K562 (cell line): Measurements from ENCODE around the gene KLK13. TPM values are rescaled to one million over a fixed set of nuclear protein-coding genes. Genes with fewer than 3 reads are reported as not detected.

ENCODE experiments used
- ATAC-seq: fragments of 200-7000 bp; cut with Tn5 transposase; 3 replicates; pipeline ENCODE4 v1.9.1; 2020; ENCODE audit warnings: moderate library complexity
- BruUV-seq: library from RNA; stranded (reverse); fragments of 400-500 nt; replicated peaks from 2 replicates; lab custom pipeline; 2021; lab: Mats Ljungman, UMichigan
- CTCF ChIA-PET: fragments of 300-600 bp; formaldehyde crosslinking; extraction: SDS; loops from one replicate; lab custom pipeline; 2021; ENCODE audit warnings: low intra/inter-chr PET ratio; lab: Yijun Ruan, JAX
- POLR2A ChIA-PET: fragments of 300-600, 350-650 bp; sonication (Branson Sonifier 250); formaldehyde crosslinking; extraction: SDS; loops from one replicate; lab custom pipeline; 2021; ENCODE audit warnings: antibody characterized with exemption, inconsistent platforms; lab: Yijun Ruan, JAX
- DNase-seq, 4 experiments: peaks; one replicate each; pipeline versions ENCODE4 v3.0.0 to v3.0.0-alpha.2; 2011 to 2018; ENCODE audit warnings: low spot score in 3 of 4, mixed read lengths in 3 of 4; ENCODE audit errors: extremely low read depth in 1 of 4
- FAIRE-seq: peaks from 2 replicates; lab custom pipeline; 2011; peaks lifted over from hg19 to GRCh38; lab: Jason Lieb, UNC
- H2AFZ ChIP-seq: 2 replicates; pipeline ENCODE4 v1.6.0; 2011; ENCODE audit warnings: low read depth, low read length, control low read depth, inconsistent platforms
- H3K27ac ChIP-seq: fragments of 200-600 bp; 3 replicates; pipeline ENCODE4 v1.8.0; 2011; ENCODE audit warnings: low read depth, mild to moderate bottlenecking, control low read depth, inconsistent platforms, low read length, moderate library complexity, mixed read lengths; ENCODE audit errors: extremely low read depth
- H3K27me3 ChIP-seq, 2 experiments: fragments of 300-600 bp in 1 of 2; 2 replicates in 1 of 2; 3 replicates in 1 of 2; pipeline versions ENCODE4 v1.6.0 to v1.8.0; 2011; ENCODE audit warnings: inconsistent platforms in 2 of 2, low read length in 2 of 2, mild to moderate bottlenecking in 1 of 2, mixed read lengths in 1 of 2, moderate library complexity in 1 of 2; ENCODE audit not compliant: control insufficient read depth in 2 of 2, insufficient read depth in 2 of 2
- H3K36me3 ChIP-seq: fragments of 300-600 bp; 3 replicates; pipeline ENCODE4 v1.8.0; 2011; ENCODE audit warnings: mild to moderate bottlenecking, low read length, inconsistent platforms; ENCODE audit not compliant: control insufficient read depth, insufficient read depth
- H3K4me1 ChIP-seq, 2 experiments: fragments of 200-600 bp in 1 of 2; replicated peaks in 1 of 2; 2 replicates in 1 of 2; 3 replicates in 1 of 2; pipeline versions ENCODE4 v1.5.1 to v1.8.0; 2011; ENCODE audit warnings: inconsistent platforms in 2 of 2, low read length in 2 of 2, mild to moderate bottlenecking in 1 of 2, mixed read lengths in 1 of 2, moderate library complexity in 1 of 2; ENCODE audit not compliant: control insufficient read depth in 2 of 2, insufficient read depth in 2 of 2
- H3K4me2 ChIP-seq: 2 replicates; pipeline ENCODE4 v1.6.1; 2011; ENCODE audit warnings: low read length, control low read depth, inconsistent platforms, mixed read lengths; ENCODE audit not compliant: insufficient read depth
- H3K4me3 ChIP-seq: fragments of 200-600 bp; sonication (generic), shearing (Covaris generic); 2 replicates; pipeline ENCODE4 v1.5.1; 2016; ENCODE audit warnings: control low read depth, inconsistent platforms
- H3K79me2 ChIP-seq: fragments of 200-600 bp; 3 replicates; pipeline ENCODE4 v1.8.0; 2011; ENCODE audit warnings: low read length, inconsistent platforms; ENCODE audit not compliant: control insufficient read depth, insufficient read depth
- H3K9ac ChIP-seq, 2 experiments: 2 replicates each; pipeline versions ENCODE4 v1.6.0 to v1.6.1; 2011; ENCODE audit warnings: low read depth in 2 of 2, low read length in 2 of 2, control low read depth in 1 of 2, inconsistent platforms in 1 of 2, mild to moderate bottlenecking in 1 of 2, mixed read lengths in 1 of 2; ENCODE audit not compliant: insufficient read depth in 1 of 2
- H3K9me1 ChIP-seq: one replicate; pipeline ENCODE4 v1.6.0; 2011; ENCODE audit warnings: inconsistent platforms, mild to moderate bottlenecking, low read length, moderate library complexity; ENCODE audit not compliant: control insufficient read depth, insufficient read depth
- H3K9me3 ChIP-seq: replicated peaks from 2 replicates; pipeline ENCODE4 v1.5.1; 2011; ENCODE audit warnings: low read depth, low read length, inconsistent platforms; ENCODE audit not compliant: control insufficient read depth, insufficient read depth
- H4K20me1 ChIP-seq: replicated peaks from 2 replicates; pipeline ENCODE4 v1.6.1; 2011; ENCODE audit warnings: low read length, inconsistent platforms, mixed read lengths; ENCODE audit not compliant: control insufficient read depth, insufficient read depth
- CTCF ChIP-seq, 3 experiments: IDR thresholded peaks in 2 of 3; conservative IDR thresholded peaks in 1 of 3; 2 replicates each; pipeline ENCODE4 v1.5.1; 2011 to 2012; ENCODE audit warnings: low read length in 3 of 3, mild to moderate bottlenecking in 3 of 3, control low read depth in 2 of 3, improper control_type of control experiment in 1 of 3, inconsistent platforms in 1 of 3, low read depth in 1 of 3, mixed read lengths in 1 of 3, moderate library complexity in 1 of 3; ENCODE audit not compliant: insufficient read depth in 2 of 3
- FOXK2 ChIP-seq, 2 experiments: fragments of 450-650 bp; IDR thresholded peaks in 1 of 2; conservative IDR thresholded peaks in 1 of 2; 2 replicates each; pipeline ENCODE4 v1.6.1; 2016; ENCODE audit warnings: low read depth in 2 of 2, mild to moderate bottlenecking in 1 of 2
- PCBP1 ChIP-seq: fragments of 200-400 bp; formaldehyde crosslinking; IDR thresholded peaks from 2 replicates; pipeline ENCODE4 v1.6.1; 2018; ENCODE audit warnings: mild to moderate bottlenecking, low read depth, low read length; ENCODE audit not compliant: poor library complexity, severe bottlenecking
- SMARCA4 ChIP-seq: fragments of 450-650 bp; IDR thresholded peaks from 2 replicates; pipeline ENCODE4 v1.6.1; 2016
- ZFP36 ChIP-seq: fragments of 150-350 bp; IDR thresholded peaks from 2 replicates; pipeline ENCODE4 v1.6.1; 2018; ENCODE audit warnings: low read length, low read depth; ENCODE audit not compliant: partially characterized antibody
- ZNF57 ChIP-seq: fragments of 450-650 bp; formaldehyde crosslinking; IDR thresholded peaks from 2 replicates; pipeline ENCODE4 v1.4.0; 2020; ENCODE audit warnings: mild to moderate bottlenecking, moderate library complexity
- ZNF696 ChIP-seq: fragments of 250-450 bp; sonication (Bioruptor Pico); conservative IDR thresholded peaks from 2 replicates; pipeline ENCODE4 v1.4.0; 2020; ENCODE audit warnings: mild to moderate bottlenecking, moderate library complexity
- WGBS: fragments of 100-300 bp; shearing (Covaris generic); methylation state at CpG from one replicate; pipeline ENCODE4 v1.1.6; 2016; ENCODE audit warnings: low coverage, mixed read lengths; ENCODE audit not compliant: insufficient coverage; ENCODE audit errors: missing lambda C conversion rate; 5-methylcytosine and 5-hydroxymethylcytosine counted together
- in situ Hi-C: fragments of 300-500 bp; cut with MboI; formaldehyde crosslinking; loops from 4 replicates; pipeline ENCODE4 v1.15.0; 2018; ENCODE audit warnings: inconsistent platforms, mixed read lengths
- intact Hi-C: fragments of 100-400 bp; cut with micrococcal nuclease; formaldehyde crosslinking; loops from 2 replicates; pipeline ENCODE4 v1.14.2; 2022
- polyA plus RNA-seq, 8 experiments: library from polyadenylated mRNA; depleted of rRNA in 4 of 8; stranded (reverse) in 5 of 8; unstranded in 3 of 8; fragments of >200 nt; fragmentation: Nextera tagmentation in 2 of 8; fragmentation: Illumina TruSeq in 1 of 8; extraction: Ambion mirVana in 2 of 8; extraction: Trizol in 1 of 8; gene quantifications; 2 replicates each; pipeline versions ENCODE4 v1.2.1 to v1.2.3, GENCODE V29; 2011 to 2014; ENCODE audit warnings: inconsistent platforms in 1 of 8, missing spikeins in 1 of 8
- total RNA-seq, 7 experiments: library from RNA; depleted of rRNA in 6 of 7; stranded (reverse); fragments of >200 nt in 6 of 7; fragmentation: Illumina TruSeq in 2 of 7; extraction: Trizol in 2 of 7; gene quantifications; 2 replicates each; pipeline versions ENCODE4 v1.2.1 to v1.2.3, GENCODE V29; 2011 to 2021; ENCODE audit warnings: low replicate concordance in 1 of 7

KLK13 gene
- total and polyA plus RNA-seq, 9 of the 15 experiments (the other 6 are each of a cell fraction or from before 2014, with no cell fraction given): 0.72 to 9.0 (median 2.3) TPM

DNA sequence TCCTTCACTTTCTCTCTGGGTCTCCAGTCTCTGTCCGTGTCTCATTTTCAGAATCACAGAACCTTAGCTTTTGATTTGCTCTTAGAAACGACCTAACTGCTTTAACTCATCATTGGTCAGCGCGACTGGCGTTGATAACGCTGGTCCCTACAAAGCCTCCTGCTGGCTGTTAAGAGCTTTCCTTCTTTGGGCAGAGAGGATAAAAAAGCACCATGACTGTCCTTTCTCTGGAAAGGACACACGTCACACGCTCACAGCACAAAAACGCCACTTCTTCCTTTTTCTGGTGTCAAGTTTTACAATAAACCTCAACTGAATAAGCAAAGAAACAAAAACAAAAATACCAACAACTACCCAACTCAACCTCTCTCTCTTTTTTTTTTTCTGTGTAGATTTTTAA, 28.4 kb downstream of the KLK13 start (continued):
- TF ChIP-seq ZNF696 (no peak), FOXK2 (conservative IDR thresholded peaks at IDR 0.05 in 1 of 2, IDR thresholded peaks at IDR 0.05 in 1 of 2; ENCODE audit: low read depth in 2 of 2) (no peak), CTCF (IDR thresholded peaks at IDR 0.05 in 2 of 3, conservative IDR thresholded peaks at IDR 0.05 in 1 of 3; ENCODE audit: insufficient read depth in 2 of 3, low read depth in 1 of 3, low read length in 3 of 3) (peak; percentile 14 to 46 (median 36); a peak in 3 of 6 replicates), ZFP36 (no peak)

- Histone ChIP-seq H3K4me1 (peaks cover 0 to 6% of the 10 kb centered on the region in 2 experiments; a peak in 3 of 5 replicates), H2AFZ (no peak within 1 kb of the TSS), H3K79me2 (no peaks in the 10 kb centered on the region), H3K4me2 (no peak within 1 kb of the TSS), H3K36me3 (no peaks in the 10 kb centered on the region), H3K27ac (no peak within 1 kb of the TSS), H3K4me3 (no peak within 1 kb of the TSS), H3K9me3 (no peaks in the 10 kb centered on the region), H3K9ac (no peak within 1 kb of the TSS), H3K27me3 (peaks cover 7 to 32% of the 10 kb centered on the region in 2 experiments), H3K9me1 (peaks cover 2% of the 10 kb centered on the region), H4K20me1 (no peaks in the 10 kb centered on the region)
- FAIRE-seq (no peak), ATAC-seq (no peak), DNase-seq (no peak)
- 1% methylated on average over 10 of the region's 11 CpGs for WGBS
- intact Hi-C loops: no loop called here
- TF ChIP-seq PCBP1 (no peak), ZNF57 (no peak), SMARCA4 (no peak)
- no TSS peak for BruUV-seq
- in situ Hi-C loops: no loop called here
- POLR2A ChIA-PET: interaction anchor here (0.8 to 1.0 kb wide), 2 partner anchors 9 to 13 kb away, joined by 3 read pairs; no protein-coding TSS in a partner anchor
- CTCF ChIA-PET: no interaction called here
Measured at GRCh38 chr19:51034704-51035103, 30.2 kb downstream of the KLK13 start, which contains the start of gene KLK12. KLK12 (minus strand) TSS chr19:51035002; CDS start chr19:51034621, 381 bp downstream.
